PC-3 (cell line): ENCODE data around the gene SIGLEC14. TPM values are rescaled to one million over a fixed set of nuclear protein-coding genes. Genes with fewer than 3 reads are reported as not detected.
"Not testable (repeated sequence)": the region's sequence is repeated elsewhere in the genome, so short reads cannot be mapped to it uniquely, and the experiment has no call there.

Experiments used
- ATAC-seq: fragments of 200-7000 bp; cut with Tn5 transposase; 2 replicates; pipeline ENCODE4 v1.9.1; 2020; ENCODE audit warnings: mild to moderate bottlenecking, moderate library complexity
- BruUV-seq: library from RNA; stranded (reverse); fragments of 400-500 nt; replicated peaks from 2 replicates; lab custom pipeline; 2021; lab: Mats Ljungman, UMichigan
- CTCF ChIA-PET: fragments of 300-600 bp; sonication (Branson Sonifier 250); formaldehyde crosslinking; loops from one replicate; lab custom pipeline; 2022; ENCODE audit warnings: antibody characterized with exemption; lab: Charles Lee
- POLR2A ChIA-PET: fragments of 300-600 bp; sonication (Branson Sonifier 250); formaldehyde crosslinking; loops from one replicate; lab custom pipeline; 2022; ENCODE audit warnings: antibody characterized with exemption; ENCODE audit not compliant: unreplicated experiment; lab: Charles Lee
- DNase-seq: peaks from one replicate; pipeline ENCODE4 v3.0.0-alpha.2; 2015
- H2AFZ ChIP-seq: fragments of 300-600 bp; sonication (generic); 2 replicates; pipeline ENCODE4 v1.6.0; 2016; ENCODE audit warnings: antibody characterized with exemption, low read length
- H3F3A ChIP-seq: fragments of 300-600 bp; sonication (generic); one replicate; pipeline ENCODE4 v1.6.0; 2017; ENCODE audit warnings: antibody characterized with exemption, low read length, control low read depth, mild to moderate bottlenecking; ENCODE audit not compliant: unreplicated experiment
- H3K27ac ChIP-seq: fragments of 300-600 bp; sonication (generic); 2 replicates; pipeline ENCODE4 v1.5.1; 2016; ENCODE audit warnings: mild to moderate bottlenecking, low read length
- H3K27me3 ChIP-seq: fragments of 300-600 bp; sonication (generic); 2 replicates; pipeline ENCODE4 v1.6.1; 2016; ENCODE audit warnings: low read length, mixed read lengths
- H3K36me3 ChIP-seq: fragments of 300-600 bp; sonication (generic); 2 replicates; pipeline ENCODE4 v1.6.1; 2016; ENCODE audit warnings: low read depth, mixed run types, low read length, mixed read lengths
- H3K4me1 ChIP-seq: fragments of 300-600 bp; sonication (generic); 2 replicates; pipeline ENCODE4 v1.5.1; 2016; ENCODE audit warnings: low read length; ENCODE audit not compliant: insufficient read depth
- H3K4me2 ChIP-seq: fragments of 300-600 bp; sonication (generic); 2 replicates; pipeline ENCODE4 v1.6.0; 2016; ENCODE audit warnings: low read length
- H3K4me3 ChIP-seq: fragments of 300-600 bp; sonication (generic); 2 replicates; pipeline ENCODE4 v1.5.1; 2016; ENCODE audit warnings: mild to moderate bottlenecking, low read length, mixed read lengths
- H3K79me2 ChIP-seq: fragments of 300-600 bp; sonication (generic); 2 replicates; pipeline ENCODE4 v1.6.1; 2017; ENCODE audit warnings: low read length, mixed read lengths
- H3K9ac ChIP-seq: fragments of 300-600 bp; sonication (generic); 2 replicates; pipeline ENCODE4 v1.6.0; 2016; ENCODE audit warnings: mild to moderate bottlenecking, low read length
- H3K9me2 ChIP-seq: fragments of 300-600 bp; sonication (generic); replicated peaks from 2 replicates; pipeline ENCODE4 v1.6.1; 2016; ENCODE audit warnings: mixed run types, low read length, mixed read lengths
- H3K9me3 ChIP-seq: fragments of 300-600 bp; sonication (generic); 2 replicates; pipeline ENCODE4 v1.6.1; 2016; ENCODE audit warnings: low read length, mixed read lengths
- H4K20me1 ChIP-seq: fragments of 300-600 bp; sonication (generic); 2 replicates; pipeline ENCODE4 v1.6.1; 2016; ENCODE audit warnings: low read length, mixed read lengths
- EZH2 ChIP-seq: fragments of 300-600 bp; sonication (generic); IDR thresholded peaks from one replicate; pipeline ENCODE4 v1.6.1; 2017; ENCODE audit warnings: antibody characterized with exemption, mild to moderate bottlenecking, low read length; ENCODE audit not compliant: unreplicated experiment
- EZH2phosphoT487 ChIP-seq: fragments of 300-600 bp; sonication (generic); IDR thresholded peaks from 2 replicates; pipeline ENCODE4 v1.6.1; 2018; ENCODE audit warnings: mild to moderate bottlenecking, antibody characterized with exemption, low read length, borderline replicate concordance
- intact Hi-C: fragments of 100-400 bp; cut with micrococcal nuclease; formaldehyde crosslinking; loops from 2 replicates; pipeline ENCODE4 v1.9.0; 2023
- total RNA-seq: library from RNA; depleted of rRNA; stranded (reverse); fragments of >200 nt; gene quantifications from 2 replicates; pipeline ENCODE4 v1.2.3, GENCODE V29; 2014
- TF ChIP-seq, protein P1 (sequence below): fragments of 300-600 bp; sonication (generic); conservative IDR thresholded peaks from 2 replicates; pipeline ENCODE4 v1.5.1; 2017; ENCODE audit warnings: antibody characterized with exemption, low read depth, mild to moderate bottlenecking, low read length

SIGLEC14 gene
- total RNA-seq, 1 experiment from 2014 or later, result not detected

DNA sequence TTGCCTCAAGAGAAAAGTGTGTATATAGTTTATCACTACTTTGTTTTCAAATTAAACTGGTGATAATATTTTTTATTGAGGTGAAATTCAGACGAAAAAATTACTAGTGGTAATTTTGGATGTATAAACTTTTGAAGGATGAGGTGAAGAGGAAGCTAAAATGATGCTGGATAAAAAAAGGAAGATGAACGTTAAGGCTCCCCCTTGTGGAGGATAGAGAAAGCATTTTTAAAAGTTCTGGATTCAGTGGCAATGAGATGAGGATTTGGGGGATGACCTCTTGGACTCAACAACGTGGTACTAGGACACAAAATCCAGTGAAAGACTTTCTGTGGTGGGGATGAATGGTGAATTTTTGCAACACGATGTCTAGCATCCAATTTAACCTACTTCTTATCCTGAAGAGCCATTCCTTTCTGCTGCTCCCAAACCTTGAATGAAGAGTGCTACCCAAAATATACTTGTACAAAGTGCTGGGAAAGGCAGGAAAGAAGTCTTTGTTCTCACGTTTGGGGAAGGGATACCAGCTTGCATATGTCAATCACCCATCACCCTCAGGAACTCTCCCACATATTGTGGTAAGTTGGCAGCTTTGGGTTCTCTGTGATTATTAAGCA, 9.2 kb downstream of the SIGLEC14 start:
- H3K27me3 ChIP-seq, result peaks cover 51% of the 10 kb centered on the region
- no peak overlapping the region for H3K4me3 ChIP-seq
- DNase-seq (peak; percentile 55), ATAC-seq (no peak)
- H3K79me2 ChIP-seq, result no peaks in the 10 kb centered on the region
- no peaks in the 10 kb centered on the region for H3F3A ChIP-seq
- TF ChIP-seq EZH2phosphoT487 (no peak), EZH2 (no peak)
- TF ChIP-seq, protein P1, sequence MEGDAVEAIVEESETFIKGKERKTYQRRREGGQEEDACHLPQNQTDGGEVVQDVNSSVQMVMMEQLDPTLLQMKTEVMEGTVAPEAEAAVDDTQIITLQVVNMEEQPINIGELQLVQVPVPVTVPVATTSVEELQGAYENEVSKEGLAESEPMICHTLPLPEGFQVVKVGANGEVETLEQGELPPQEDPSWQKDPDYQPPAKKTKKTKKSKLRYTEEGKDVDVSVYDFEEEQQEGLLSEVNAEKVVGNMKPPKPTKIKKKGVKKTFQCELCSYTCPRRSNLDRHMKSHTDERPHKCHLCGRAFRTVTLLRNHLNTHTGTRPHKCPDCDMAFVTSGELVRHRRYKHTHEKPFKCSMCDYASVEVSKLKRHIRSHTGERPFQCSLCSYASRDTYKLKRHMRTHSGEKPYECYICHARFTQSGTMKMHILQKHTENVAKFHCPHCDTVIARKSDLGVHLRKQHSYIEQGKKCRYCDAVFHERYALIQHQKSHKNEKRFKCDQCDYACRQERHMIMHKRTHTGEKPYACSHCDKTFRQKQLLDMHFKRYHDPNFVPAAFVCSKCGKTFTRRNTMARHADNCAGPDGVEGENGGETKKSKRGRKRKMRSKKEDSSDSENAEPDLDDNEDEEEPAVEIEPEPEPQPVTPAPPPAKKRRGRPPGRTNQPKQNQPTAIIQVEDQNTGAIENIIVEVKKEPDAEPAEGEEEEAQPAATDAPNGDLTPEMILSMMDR, result peak; percentile 80
- no peaks in the 10 kb centered on the region; the same call in 1 of the 2 replicates for H3K9me3 ChIP-seq
- no peaks in the 10 kb centered on the region for H3K9me2 ChIP-seq
- no peaks in the 10 kb centered on the region for H3K4me1 ChIP-seq
- POLR2A ChIA-PET, result no interaction called here
- no peak overlapping the region for H3K9ac ChIP-seq
- BruUV-seq, result no TSS peak
- H4K20me1 ChIP-seq, result no peaks in the 10 kb centered on the region
- no peak overlapping the region for H3K27ac ChIP-seq
- no peak overlapping the region for H2AFZ ChIP-seq
- H3K4me2 ChIP-seq, result no peak overlapping the region
- CTCF ChIA-PET, result interaction anchor here (0.5 to 1.6 kb wide), 4 partner anchors 20 to 171 kb away, joined by 3 to 6 read pairs (median 3); partner anchors contain the start of gene ZNF175
- intact Hi-C loops, result no loop called here
- no peaks in the 10 kb centered on the region for H3K36me3 ChIP-seq

DNA sequence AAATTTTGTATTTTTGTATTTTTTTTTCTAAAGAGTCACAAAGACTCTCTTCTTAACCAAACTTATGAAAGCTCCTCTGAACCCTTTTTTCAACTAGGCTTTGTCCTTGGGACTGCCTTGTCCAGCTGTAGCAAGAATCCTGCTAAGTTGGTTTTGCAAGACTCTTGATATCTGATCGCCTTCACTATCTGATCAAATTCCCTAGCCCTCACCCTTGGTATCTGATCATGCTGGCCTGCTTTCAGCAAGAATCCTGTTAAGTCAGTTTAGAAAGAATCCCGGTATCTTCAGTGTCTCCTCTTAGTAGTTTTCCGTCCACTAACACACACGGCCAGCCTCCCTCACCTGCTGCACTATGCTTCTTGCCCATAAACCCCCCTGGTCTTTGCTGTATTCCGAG, 14.5 kb downstream of the SIGLEC14 start:
- BruUV-seq, result no TSS peak
- intact Hi-C loops, result no loop called here
- no peak overlapping the region for H3K4me2 ChIP-seq
- H3K79me2 ChIP-seq, result no peaks in the 10 kb centered on the region
- no peaks in the 10 kb centered on the region; the same call in 1 of the 2 replicates for H3K9me3 ChIP-seq
- no peaks in the 10 kb centered on the region for H3F3A ChIP-seq
- POLR2A ChIA-PET, result no interaction called here
- H2AFZ ChIP-seq, result no peak overlapping the region
- CTCF ChIA-PET, result no interaction called here
- H3K9me2 ChIP-seq, result no peaks in the 10 kb centered on the region
- no peak for ATAC-seq
- H3K27ac ChIP-seq, result no peak overlapping the region
- no peaks in the 10 kb centered on the region for H3K36me3 ChIP-seq
- no peak overlapping the region for H3K9ac ChIP-seq
- H3K4me3 ChIP-seq, result no peak overlapping the region
- TF ChIP-seq EZH2 (no peak), EZH2phosphoT487 (no peak)
- TF ChIP-seq, protein P1, result no peak
- no peak for DNase-seq
- H4K20me1 ChIP-seq, result no peaks in the 10 kb centered on the region
- no peaks in the 10 kb centered on the region for H3K4me1 ChIP-seq
- H3K27me3 ChIP-seq, result peaks cover 50% of the 10 kb centered on the region

DNA sequence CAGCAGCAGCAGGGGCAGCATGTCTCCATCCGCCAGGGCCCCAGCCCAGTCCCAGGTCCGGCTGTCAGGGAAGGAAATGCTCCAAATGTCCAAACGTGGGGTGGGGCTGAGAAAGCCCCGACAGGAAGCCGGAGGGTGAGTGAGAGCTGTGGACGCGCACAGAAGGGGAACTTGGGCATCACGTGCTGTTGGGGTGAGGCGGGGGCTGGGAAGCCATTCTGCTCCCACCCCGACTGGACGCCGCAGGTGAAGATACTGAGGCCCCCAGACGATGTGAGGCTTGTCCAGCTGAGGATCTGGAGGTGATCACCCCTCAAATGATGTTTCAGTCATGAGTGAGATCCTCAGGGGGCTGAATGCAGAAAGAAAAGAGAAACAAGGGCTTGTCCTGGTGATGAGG, 16.3 kb downstream of the SIGLEC14 start, which contains the start of gene SIGLEC5:
Gene SIGLEC5, minus strand, starts transcription at position 87 of the 400 bp plus-strand sequence. Its CDS starts 66 bp downstream, at position 21.
- H3K4me2 ChIP-seq, CTCF ChIA-PET: not testable (repeated sequence)

More for the DNA sequence above, 16.3 kb downstream of the SIGLEC14 start, which contains the start of gene SIGLEC5:
- H3K27me3 ChIP-seq, result peaks cover 67% of the 10 kb centered on the region
- H3K27ac ChIP-seq, H3K9me2 ChIP-seq, POLR2A ChIA-PET, BruUV-seq, H3F3A ChIP-seq, H3K9ac ChIP-seq, H3K4me3 ChIP-seq, H2AFZ ChIP-seq, H3K79me2 ChIP-seq, H3K4me1 ChIP-seq, H3K36me3 ChIP-seq, H4K20me1 ChIP-seq, H3K9me3 ChIP-seq, DNase-seq, ATAC-seq, intact Hi-C loops: not testable (repeated sequence)
